Frontal cortex (tissue), 4 donors: ENCODE measurements around the gene CAMLG. TPM values are rescaled to one million over a fixed set of nuclear protein-coding genes. Genes with fewer than 3 reads are reported as not detected.

ENCODE experiments used
- DNase-seq, 2 donors: peaks; one replicate each; pipeline ENCODE4 v3.0.0; 2012; ENCODE audit warnings: low spot score in 2 of 2
- FAIRE-seq: peaks from 2 replicates; lab custom pipeline; 2012; peaks lifted over from hg19 to GRCh38; lab: Jason Lieb, UNC
- small RNA-seq: library from RNA; depleted of rRNA; stranded (forward); fragments of <200 nt; gene quantifications from one replicate; pipeline ENCODE3, GENCODE V24; 2014
- total RNA-seq: library from RNA; depleted of rRNA; stranded (reverse); fragments of >200 nt; gene quantifications from one replicate; pipeline ENCODE4 v1.2.3, GENCODE V29; 2014
- donor health status: control.
- donor health status: control.
- donor health status: control.

Gene CAMLG
- total RNA-seq, 1 donor from 2014 or later: 100 TPM

GRCh38 chr5:134772461-134773125, 34.2 kb downstream of the CAMLG start:
- DNase-seq (no peak), FAIRE-seq (no peak)

DNA sequence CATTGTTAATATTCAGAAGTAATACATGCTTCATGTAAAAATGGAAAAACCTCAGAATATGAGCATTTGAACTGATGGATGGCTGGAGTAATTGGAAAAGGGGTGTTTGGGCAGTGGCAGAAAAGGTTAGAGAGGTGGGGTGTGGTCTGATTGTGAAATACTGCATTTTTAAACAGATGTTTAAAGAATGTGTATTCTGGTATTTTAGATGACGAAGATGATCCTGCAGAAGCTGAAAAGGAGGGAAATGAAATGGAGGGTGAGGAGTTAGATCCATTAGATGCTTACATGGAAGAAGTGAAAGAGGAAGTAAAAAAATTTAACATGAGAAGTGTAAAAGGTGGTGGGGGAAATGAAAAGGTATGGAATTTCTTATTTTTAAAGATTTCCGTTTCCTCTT, 39.0 kb downstream of the CAMLG start:
- FAIRE-seq (no peak), DNase-seq (no peak)

- FAIRE-seq (no peak), DNase-seq (no peak)
Measured at GRCh38 chr5:134784241-134784920, 46.0 kb downstream of the CAMLG start.

- no peak for FAIRE-seq
- DNase-seq: no peak
Measured at GRCh38 chr5:134784946-134785620, 46.7 kb downstream of the CAMLG start.

DNA sequence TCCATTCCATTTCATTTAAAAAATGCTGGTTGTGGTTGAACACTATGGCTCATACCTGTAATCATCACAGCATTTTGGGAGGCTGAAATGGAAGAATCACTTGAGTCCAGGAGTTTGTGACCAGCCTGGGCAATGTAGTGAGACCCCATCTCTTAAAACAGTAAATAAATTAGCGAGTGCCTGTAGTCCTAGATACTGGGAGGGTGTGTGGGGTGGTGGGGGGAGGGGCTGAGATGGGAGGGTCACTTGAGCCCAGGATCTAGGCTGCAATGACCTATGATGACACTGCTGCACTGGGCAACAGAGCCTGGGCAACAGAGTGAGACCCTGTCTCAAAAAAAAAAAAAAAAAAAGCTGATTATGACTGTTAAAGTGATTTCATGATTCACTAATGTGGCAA, 49.3 kb downstream of the CAMLG start:
- FAIRE-seq (no peak), DNase-seq (no peak)

DNA sequence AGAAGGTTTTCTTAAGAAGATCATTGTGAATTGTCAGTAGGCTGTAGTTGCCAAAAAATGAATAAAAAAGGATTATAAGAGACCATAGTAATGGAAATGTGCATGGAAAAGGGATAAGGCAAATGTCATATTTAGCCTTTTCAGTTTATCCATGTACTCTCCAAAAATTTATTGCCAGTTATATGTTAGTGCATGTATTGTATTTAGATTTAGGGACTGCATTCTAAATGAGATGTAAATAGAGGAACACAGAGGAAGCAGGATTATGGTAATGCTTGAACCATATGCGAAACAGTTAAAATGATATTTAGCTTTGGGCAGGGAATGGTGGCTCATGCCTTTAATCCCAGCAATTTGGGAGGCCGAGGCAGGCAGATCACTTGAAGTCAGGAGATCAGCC, 53.2 kb downstream of the CAMLG start:
- no peak for FAIRE-seq

DNA sequence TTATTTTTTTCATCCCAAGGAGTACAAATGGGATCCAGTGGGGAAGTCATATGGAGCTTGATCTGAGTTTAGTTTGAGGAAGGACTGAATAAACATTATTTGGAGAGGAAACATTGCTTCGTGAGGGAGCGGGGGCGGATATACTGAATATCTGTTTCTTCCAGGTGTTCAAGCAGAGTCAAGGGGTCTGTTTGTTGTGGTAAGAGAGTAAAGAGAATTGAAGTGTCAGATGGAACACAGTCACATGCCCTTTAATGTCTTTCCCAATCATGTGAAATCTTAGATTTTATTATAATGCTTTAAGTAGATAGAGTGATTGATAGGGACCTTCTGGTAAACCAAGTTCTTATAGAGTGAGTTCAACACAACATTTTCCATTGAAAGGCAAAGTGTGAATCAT, 53.9 kb downstream of the CAMLG start:
- FAIRE-seq: no peak

More for the DNA sequence above, 53.2 kb downstream of the CAMLG start:
- DNase-seq: no peak

GRCh38 chr5:134793111-134793510, 54.8 kb downstream of the CAMLG start:
- no peak for DNase-seq
- FAIRE-seq: no peak

More for the DNA sequence above, 53.9 kb downstream of the CAMLG start:
- no peak for DNase-seq

- DNase-seq (no peak), FAIRE-seq (no peak)
Measured at GRCh38 chr5:134794082-134794481, 55.7 kb downstream of the CAMLG start.

DNA sequence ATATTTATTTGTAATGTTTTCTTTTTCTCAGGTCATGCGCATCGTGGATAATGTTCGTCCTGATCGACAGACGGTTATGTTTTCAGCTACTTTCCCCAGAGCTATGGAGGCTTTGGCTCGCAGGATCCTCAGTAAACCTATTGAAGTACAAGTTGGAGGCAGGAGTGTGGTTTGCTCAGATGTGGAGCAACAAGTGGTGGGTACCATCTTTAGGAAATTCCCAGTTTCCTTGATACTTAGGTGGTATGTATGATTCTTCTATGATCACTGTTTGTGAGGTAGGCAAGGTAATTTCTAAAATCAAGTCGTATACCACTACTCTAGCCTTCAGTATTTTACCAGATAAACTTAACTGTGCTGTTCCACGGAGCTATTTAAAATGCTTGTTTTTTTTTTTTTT, 56.5 kb downstream of the CAMLG start:
- no peak for FAIRE-seq
- no peak for DNase-seq

GRCh38 chr5:134798468-134798867, 60.1 kb downstream of the CAMLG start:
- FAIRE-seq: no peak
- no peak for DNase-seq

Small RNA genes within 50 kb of the gene (small RNA-seq; reads per million reads assigned to genes)
- gene RNU6-1164P (not detected), gene RNU6-757P (not detected)

Other genes starting within 250 kb of the CAMLG start
- 2.4 TPM for gene JADE2, start 212.9 kb upstream of the CAMLG start, total RNA-seq
- 35.5 TPM for gene SAR1B, start 105.7 kb upstream of the CAMLG start, total RNA-seq
- gene SEC24A, start 89.8 kb upstream of the CAMLG start, total RNA-seq: 17.9 TPM
- 24.1 TPM for gene DDX46, start 20.2 kb downstream of the CAMLG start, total RNA-seq
- 90.5 TPM for gene C5orf24, start 107.4 kb downstream of the CAMLG start, total RNA-seq
- gene TXNDC15, start 135.8 kb downstream of the CAMLG start, total RNA-seq: 108 TPM
- gene PCBD2, start 166.6 kb downstream of the CAMLG start, total RNA-seq: 4.5 TPM
- gene CATSPER3, start 229.4 kb downstream of the CAMLG start, total RNA-seq: 0.82 TPM